GM19239 (cell line): ENCODE data around the gene TRIM45.
"Not testable (repeated sequence)": the region's sequence is repeated elsewhere in the genome, so short reads cannot be mapped to it uniquely, and the experiment has no call there.

Experiments used
- DNase-seq: peaks from one replicate; pipeline ENCODE4 v3.0.0; 2011; ENCODE audit warnings: low spot score; ENCODE audit not compliant: insufficient read length
- FAIRE-seq: peaks from 2 replicates; lab custom pipeline; 2011; peaks lifted over from hg19 to GRCh38; lab: Jason Lieb, UNC

TRIM45 gene

DNA sequence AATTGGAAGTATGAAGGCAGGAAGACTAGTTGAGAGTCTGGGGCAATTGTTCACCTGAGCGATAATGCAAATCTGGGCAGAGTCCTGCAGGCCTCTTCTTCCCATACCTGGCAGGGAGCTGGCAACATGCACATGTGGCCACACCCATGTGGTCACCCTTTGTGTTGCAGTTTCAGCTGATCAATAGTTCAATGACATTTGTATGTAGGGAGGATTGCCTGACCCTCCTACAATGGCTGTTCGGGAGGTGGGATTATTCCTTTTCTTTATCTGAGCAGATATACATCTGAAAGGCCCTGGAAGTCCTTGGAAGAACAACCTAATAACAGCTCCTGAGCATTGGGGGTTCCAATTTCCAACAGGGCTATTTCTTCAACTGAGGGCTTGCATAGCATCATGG, 15.2 kb upstream of the TRIM45 start:
- FAIRE-seq = no peak

DNA sequence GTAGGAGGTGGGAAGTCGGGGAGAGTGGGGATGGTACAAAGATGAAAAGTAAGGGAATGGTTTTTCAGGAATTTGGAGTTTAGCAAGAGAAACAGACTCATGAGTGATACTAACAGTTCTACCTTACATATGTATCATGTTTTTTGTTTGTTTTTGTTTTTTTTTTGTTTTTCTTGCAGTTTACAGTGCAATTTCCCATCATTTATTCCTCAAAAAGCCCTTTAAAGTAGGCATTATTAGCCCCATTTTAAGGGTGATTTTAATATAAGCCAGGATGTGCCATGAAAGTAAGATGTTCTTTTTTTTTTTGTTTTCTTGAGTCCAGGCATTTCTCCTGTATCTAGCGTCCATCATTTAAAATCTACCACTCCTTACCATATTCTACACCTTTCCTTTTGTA, 13.8 kb upstream of the TRIM45 start:
- no peak for FAIRE-seq
- no peak for DNase-seq

More for the DNA sequence above, 15.2 kb upstream of the TRIM45 start:
- no peak for DNase-seq

DNA sequence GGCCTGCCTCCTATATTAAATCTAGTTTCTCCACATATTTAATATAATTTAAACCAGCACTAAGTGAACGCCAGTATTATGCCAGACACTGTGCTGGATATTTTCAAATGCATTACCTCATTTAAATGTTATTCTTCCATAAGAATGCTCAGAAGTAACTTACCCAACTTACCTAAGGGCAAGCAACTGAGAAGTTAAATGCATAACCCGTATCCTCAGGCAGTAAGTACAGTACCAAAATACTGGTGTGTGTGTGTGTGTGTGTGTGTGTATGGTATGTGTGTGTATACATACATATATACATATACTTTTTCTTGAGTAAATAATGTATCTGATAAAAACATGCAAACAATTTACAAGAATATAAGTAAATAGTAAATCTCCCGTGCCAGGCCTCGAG, 9.0 kb upstream of the TRIM45 start:
- DNase-seq = no peak
- FAIRE-seq = no peak

DNA sequence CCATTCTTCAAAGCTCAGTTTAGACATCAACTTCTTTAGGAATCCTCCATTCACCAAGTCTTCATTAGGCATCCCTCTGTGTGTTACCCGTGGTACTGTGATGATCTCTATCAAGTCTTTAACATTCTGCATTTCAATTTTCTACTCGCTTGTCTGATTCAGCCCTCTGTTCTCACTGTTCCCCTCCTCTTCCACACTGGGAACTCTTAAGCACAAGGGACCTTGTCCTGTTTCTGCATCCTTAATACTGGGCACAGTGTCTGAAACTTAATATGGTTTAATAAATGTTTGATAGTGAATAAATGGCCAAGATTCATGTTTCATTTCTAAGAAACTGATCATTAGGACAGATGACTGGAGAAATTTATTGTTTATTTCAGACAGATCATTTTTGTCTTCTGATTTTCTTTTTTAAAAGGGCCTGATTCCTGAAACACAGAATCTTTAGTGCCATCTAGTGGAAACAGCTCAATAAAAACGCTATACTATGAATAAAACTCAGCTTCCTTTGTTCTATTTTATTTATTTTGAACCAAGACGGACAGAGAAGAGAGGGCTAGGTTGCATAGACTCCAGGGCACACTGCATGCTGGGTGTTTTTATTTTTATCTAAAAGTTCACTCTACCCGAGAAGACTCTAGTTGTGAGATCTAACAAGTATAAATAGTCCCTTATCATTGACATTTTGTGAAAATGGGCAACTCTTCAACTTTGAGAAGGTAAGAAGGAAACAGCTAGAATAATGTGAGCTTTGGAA, 7.0 kb upstream of the TRIM45 start:
- DNase-seq (no peak), FAIRE-seq (peak; percentile 14)

DNA sequence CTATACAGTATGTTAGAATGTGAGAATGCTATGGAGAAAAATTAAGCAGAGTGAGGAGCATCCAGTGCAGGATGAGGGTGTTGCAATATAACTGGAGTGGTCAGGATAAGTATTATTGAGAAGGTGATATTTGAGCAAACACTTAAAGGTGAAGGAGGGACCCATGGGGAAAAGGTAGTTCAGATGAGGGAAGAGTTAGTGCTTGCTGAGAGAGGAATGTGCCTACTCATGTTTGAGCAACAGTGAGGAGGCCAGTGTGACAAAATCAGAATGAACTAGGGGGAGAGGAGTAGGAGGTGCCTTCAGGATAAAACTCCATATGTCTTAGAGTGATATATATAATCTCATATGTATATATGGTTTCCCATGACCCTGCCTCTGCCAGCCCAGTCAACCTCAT, 6.2 kb upstream of the TRIM45 start:
- FAIRE-seq (no peak), DNase-seq (no peak)

DNA sequence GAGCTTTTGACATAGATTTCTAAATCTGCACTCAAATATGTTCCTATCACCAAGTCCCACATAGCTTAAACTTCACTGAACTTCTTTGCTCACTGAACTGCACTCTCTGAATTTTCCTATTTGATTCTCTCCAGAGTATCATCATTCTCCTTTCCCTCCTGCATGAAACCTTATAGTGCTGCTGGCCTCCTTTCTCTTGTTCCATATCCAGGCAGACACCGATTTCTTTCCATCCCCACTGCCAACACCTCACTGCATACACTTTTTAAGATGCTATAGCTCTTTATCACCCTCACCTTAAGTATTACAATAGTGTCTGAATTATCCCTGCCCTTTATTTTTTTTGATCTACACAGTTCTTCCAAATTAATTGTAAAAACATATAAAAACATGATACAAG, 3.1 kb upstream of the TRIM45 start:
- FAIRE-seq (no peak), DNase-seq (no peak)

DNA sequence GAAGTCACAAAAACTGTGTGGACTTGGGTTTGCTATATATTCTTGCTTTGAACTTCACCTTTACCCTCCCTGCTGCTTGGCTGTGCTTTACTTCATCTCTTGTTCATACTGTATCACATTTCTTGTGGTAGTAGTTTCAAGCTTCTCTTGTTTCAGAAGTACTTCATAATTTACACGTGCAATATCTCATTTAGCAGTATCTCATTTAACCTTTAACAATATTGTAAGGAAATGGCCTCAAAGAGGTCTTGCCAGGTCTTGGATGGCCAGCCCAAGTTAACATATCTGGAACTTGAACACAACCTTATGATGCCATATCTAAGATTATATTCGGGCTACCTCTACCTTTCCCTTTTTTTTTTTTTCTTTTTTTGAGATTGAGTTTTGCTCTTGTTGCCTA, 1.7 kb upstream of the TRIM45 start:
- DNase-seq = no peak
- FAIRE-seq = no peak

DNA sequence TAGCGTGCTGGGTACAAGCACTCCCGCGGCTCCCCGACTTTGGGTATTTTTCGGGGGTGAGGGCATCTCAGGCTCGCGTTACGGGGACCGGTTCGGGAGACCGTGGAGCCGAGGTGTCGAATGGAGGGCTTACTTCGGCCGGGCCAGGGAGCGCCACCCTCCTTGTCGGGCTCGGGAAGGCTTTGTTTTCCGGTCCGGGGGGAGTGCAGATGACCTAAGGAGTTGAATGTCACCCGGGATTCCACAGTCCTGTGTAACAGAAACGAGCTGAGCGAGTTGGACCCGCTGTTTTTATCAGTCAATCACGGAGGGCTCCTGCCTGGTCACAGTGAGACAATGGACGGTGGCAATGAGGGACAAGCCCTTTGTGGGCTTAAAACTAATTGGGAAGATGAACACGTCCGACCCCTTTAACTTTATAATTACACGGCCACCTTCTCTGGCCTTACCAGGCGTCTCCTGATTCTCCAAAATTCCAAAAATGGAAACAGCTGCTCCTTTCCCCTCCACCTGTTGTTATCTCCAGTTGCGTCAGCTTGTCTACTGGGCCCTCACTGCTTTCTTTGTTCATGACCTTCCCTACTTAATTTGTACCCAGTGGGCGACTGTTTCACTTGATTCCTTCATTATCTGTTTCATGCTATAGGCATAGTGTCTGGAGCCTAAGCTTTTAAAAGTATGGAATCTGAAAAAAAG, 929 bp upstream of the TRIM45 start:
- no peak for FAIRE-seq
- no peak for DNase-seq

DNA sequence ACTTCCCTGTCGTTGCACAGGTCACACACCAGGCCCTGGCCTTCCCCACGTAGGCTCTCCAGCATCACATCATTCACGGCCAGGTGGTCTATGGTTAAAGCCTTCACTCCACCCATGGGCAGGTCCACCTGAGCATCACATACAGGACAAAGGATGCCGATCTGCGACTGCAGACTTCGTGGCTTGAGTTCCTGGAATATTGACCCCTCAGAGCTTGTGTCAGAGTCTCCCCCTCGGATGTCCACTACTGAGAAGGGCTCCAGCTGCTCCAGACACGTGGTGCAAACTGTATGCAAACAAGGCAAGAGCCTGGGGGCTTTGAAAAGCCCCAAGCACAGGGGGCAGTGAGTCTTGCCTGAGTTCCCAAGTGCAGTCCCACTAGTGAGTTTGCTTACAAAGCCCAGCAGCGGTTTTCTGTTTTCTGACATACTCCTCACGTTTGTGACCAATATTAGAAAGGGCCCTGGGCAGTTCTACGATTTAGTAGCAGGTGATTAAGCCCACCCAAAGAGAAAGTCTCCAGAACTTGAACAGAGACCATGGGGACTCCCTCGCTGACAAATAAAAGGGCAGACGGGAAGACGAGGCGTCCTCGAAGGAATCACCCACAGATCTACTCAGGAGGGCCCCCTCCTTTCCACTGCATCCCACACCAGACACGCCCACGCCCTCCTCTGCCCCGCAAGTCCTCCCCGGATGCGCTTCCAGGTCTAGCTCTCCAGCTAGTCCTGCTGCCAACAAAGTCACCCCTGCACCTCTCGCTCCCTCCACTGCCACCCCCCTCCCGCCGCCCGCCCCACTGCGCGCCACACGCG, 568 bp downstream of the TRIM45 start:
- FAIRE-seq = no peak
- DNase-seq = no peak

DNA sequence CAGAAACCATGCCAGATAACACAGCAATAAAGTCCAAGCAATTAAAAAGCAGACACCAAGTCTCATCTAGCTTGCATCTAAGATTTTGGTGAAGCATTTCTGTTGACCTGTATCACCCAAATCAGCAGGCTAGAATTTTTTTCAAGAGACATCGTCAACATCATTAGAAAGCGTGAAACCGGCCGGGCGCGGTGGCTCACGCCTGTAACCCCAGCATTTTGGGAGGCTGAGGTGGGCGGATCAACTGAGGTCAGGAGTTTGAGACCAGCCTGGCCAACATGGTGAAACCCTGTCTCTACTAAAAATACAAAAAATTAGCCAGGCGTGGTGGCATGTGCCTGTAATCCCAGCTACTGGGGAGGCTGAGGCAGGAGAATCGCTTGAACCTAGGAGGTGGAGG, 2.4 kb downstream of the TRIM45 start:
- FAIRE-seq, DNase-seq: not testable (repeated sequence)

DNA sequence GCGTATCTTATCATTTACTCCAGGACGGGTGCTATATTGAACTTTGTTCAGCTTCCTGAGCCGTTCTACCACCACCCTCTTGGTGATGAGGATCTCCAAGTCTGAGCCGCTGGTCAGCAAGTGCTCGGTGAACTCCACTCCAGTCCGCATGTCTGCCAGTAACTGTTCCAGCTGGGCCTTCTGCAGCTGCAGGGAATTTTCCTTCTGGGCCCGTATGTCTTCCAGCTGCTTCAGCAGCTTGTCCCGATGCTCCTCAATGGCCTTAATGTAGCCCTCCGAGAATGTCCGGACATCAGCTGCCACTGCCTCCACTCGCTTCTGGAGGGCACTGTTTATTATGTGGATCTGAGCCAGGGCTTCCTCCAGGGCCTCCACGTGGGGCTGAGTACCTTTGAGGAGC, 3.4 kb downstream of the TRIM45 start:
- FAIRE-seq (no peak), DNase-seq (no peak)

DNA sequence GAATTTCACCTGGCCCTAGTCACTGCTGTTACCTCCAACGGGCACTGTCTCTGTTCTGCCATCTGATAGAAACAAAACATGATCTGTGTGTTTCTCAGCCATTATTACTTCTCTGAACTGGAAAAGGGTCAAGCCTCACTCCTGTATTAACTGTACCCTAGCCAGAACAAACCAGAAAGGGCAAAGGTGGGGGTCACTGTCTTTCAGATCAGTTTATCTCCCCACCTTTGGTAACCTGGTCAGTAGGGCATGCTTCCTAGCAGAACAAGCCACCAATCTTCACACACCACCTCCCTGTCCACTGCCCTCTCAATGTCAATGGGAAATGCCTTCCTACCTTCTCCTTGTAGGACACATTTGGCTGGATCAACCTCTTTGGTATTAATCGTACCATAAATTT, 3.9 kb downstream of the TRIM45 start:
- no peak for FAIRE-seq
- DNase-seq = no peak

DNA sequence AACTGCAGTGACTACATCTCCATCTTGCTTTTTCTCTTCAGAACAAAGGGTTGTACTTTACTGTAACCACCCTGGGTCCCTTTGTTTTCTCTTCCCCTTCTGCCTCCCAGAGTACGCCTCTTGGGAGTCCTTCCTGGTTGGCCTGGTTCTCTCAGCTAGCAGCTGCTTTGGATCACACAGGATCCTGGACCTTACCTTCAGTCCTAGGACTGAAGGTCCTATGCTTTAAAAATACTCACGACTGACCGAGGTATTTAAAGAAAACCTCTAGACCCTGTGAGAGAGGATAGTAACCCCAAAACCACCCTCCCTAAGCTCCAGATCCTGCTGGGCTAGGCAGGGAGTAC, 4.8 kb downstream of the TRIM45 start:
- DNase-seq (no peak), FAIRE-seq (no peak)

DNA sequence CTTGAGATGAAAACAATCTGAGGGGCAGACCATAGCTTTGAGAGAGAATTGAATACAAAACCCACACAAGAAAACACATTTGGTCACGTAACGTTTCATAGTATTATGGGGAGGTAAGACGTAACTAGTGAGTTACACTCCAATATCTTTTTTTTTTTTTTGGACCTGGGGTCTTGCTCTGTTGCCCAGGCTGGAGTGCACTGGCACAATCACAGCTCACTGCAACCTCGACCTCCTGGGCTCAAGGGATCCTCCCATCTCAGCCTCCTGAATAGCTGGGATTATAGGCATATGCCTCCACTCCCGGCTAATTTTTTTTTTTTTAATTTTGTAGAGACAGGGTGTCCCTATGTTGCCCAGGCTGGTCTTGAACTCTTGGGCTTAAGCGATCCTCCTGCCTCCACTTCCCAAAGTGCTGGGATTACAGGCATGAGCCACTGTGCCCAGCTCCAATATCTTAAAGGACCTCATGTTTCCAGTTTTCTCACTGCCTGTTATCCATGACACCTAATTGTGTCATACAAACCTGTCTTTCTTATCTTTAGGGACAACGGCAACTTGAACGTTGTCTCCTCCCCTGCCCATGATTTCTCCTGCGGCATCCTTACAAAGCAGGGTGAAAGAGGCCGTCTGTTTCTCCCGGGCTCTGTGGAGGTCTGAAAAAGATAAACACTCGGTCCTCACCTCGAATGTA, 5.3 kb downstream of the TRIM45 start:
- no peak for FAIRE-seq
- no peak for DNase-seq

DNA sequence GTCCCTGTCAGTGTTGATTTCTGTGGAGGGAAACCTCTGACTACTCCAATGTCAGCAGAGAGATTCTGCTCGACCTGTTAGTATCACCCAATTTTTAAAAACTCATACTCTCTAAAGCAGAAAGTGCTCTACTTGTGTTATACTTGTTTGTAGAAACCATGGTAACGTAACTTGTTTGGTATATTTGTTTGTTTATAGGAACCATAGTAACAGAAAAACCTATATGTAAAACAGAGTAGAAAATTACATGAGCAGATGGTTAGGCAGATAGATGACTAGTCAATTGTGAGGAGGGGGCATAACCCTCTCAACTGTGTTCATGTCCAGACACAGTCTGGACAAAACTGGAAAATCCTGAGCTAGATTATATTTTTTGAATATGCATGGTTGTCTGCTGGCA, 6.7 kb downstream of the TRIM45 start:
- no peak for FAIRE-seq
- DNase-seq = no peak

DNA sequence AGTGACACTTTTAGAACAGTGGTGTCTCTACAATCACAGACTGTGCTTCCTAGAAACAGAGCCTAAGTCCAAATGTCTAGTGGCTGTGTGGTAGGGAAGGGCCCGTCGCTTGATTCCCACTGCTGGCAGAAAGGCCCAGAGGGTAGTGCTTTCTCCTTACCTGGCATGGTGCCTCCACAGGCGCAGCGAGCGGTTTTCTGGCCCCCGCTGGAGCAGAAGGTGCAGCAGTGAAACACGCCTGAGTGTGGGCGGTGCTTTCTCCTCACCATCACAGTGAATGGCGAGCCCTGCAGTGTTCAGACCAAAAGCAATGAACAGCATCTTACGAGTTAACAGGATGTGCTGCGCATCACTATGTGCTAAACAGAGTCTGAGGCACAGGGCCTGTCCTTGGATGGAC, 8.3 kb downstream of the TRIM45 start:
- no peak for DNase-seq
- FAIRE-seq = no peak

DNA sequence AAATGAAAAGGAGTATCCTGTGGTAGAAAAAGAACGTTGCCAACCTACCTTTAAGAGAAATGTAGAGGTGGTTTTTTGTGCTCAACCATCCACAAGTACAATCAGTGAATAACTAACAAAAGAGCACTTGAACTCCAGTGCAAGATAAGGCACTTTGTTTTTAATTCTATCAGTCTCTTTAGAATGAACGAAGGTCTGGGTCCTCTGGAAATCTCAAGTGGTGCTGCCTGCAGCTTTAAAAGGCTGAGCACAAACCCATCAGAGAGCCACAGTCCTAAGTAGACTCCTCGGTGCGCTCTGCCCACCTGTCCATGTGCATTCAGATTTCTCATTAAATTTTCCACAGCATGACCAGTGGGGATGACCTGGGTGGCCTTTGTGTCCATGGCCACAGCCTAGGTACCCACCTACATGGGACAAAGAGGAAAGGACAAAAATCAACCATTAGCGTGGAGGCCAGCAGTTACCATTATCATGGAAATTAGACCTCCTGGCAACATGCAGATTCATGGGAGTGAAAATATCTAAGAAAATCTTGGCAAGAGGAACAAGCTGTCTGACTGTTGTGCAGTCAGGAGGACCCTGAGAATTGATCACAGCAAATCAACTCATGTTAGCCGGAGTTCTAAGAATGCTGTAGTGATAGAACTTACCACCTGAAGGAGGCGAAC, 9.4 kb downstream of the TRIM45 start:
- no peak for DNase-seq
- no peak for FAIRE-seq

DNA sequence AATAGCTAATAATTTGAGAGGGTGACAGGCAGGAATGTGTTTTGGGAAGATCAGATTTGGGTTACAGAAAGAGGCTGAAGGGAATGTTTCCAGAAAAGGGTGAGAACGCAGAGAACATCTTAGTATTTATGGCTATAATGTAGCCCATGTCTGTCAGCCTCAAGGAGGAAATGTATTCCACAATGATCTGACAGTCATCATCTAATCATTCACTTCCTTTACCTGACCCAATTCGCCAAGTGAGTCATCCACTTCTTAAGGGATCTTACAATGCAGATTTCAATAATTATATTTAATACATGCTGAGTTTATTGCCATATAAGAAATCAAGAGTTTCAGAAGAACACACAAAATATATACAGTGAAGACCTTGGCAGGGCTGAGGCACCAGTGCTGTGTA, 10.8 kb downstream of the TRIM45 start:
- DNase-seq = no peak

DNA sequence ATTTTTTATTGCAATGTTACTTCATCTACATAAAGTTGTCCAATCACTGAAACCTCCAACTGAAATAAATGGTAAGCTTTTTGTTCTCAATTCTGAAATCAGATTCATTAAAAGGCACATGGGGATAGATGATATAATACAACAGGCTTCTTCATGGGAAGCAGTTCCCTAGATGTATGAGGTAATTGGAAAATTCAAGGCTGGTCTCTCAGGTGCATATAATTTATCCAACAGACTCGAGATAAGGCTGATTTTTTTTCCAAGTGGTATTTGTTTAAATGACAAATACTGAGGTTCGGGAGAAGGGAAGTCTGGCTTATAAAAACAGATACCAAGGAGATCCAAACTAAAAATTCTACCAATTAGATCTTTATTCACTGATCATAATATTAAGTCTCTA, 14.2 kb downstream of the TRIM45 start:
- DNase-seq = no peak
- no peak for FAIRE-seq

More for the DNA sequence above, 10.8 kb downstream of the TRIM45 start:
- no peak for FAIRE-seq

DNA sequence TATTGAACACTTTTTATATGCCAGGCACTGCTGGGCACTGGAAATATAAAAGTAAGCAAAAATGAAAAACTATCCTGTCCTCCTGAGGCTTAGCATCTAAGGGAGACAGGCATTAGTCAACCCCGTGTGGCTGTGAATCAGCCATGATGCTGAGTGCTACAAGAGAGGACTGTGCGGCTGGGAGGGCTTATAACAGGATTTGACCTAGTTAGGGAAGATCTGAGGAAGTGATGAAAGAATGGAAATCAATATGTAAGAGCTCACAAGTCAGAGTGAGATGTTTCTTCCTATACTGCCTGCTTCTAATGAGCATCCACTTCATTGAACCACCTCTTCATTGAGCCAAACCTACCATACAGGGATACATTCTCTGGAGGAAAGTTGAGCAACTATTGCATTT, 15.1 kb downstream of the TRIM45 start:
- FAIRE-seq (no peak), DNase-seq (no peak)
